ENCODE data around the gene FSHB.
"Not testable (repeated sequence)": the region's sequence is repeated elsewhere in the genome, so short reads cannot be mapped to it uniquely, and the experiment has no call there.

Gene FSHB

GRCh38 chr11:30260813-30261212 is 30.0 kb downstream of the FSHB start:
- DNase-seq (ENCODE audit: low read depth): no peak
- TF ChIP-seq CTCF (IDR thresholded peaks at IDR 0.05; ENCODE audit: low read depth, low read length, missing control alignments): no peak
- no peak overlapping the region for H3K4me3 ChIP-seq (ENCODE audit: low read depth, low read length)

- H3K4me3 ChIP-seq (ENCODE audit: low read depth, low read length): no peak overlapping the region
- no peak for TF ChIP-seq CTCF (IDR thresholded peaks at IDR 0.05; ENCODE audit: low read depth, low read length, missing control alignments)
- no peak for DNase-seq (ENCODE audit: low read depth)
Measured at GRCh38 chr11:30261821-30262220, 31.0 kb downstream of the FSHB start.

- not testable (repeated sequence) for DNase-seq (ENCODE audit: low read depth); H3K4me3 ChIP-seq (ENCODE audit: low read depth, low read length)
Measured at GRCh38 chr11:30268638-30269037, 37.8 kb downstream of the FSHB start.

- no peak for DNase-seq (ENCODE audit: low read depth)
- H3K4me3 ChIP-seq (ENCODE audit: low read depth, low read length): no peak overlapping the region
- no peak for TF ChIP-seq CTCF (IDR thresholded peaks at IDR 0.05; ENCODE audit: low read depth, low read length, missing control alignments)
Measured at GRCh38 chr11:30270671-30271070, 39.9 kb downstream of the FSHB start.

GRCh38 chr11:30277176-30277575 is 46.4 kb downstream of the FSHB start:
- no peak for DNase-seq (ENCODE audit: low read depth)
- no peak for TF ChIP-seq CTCF (IDR thresholded peaks at IDR 0.05; ENCODE audit: low read depth, low read length, missing control alignments)
- no peak overlapping the region for H3K4me3 ChIP-seq (ENCODE audit: low read depth, low read length)

- TF ChIP-seq CTCF (IDR thresholded peaks at IDR 0.05; ENCODE audit: low read depth, low read length, missing control alignments): no peak
- no peak for DNase-seq (ENCODE audit: low read depth)
- no peak overlapping the region for H3K4me3 ChIP-seq (ENCODE audit: low read depth, low read length)
Measured at GRCh38 chr11:30279796-30280195, 49.0 kb downstream of the FSHB start.

- no peak for TF ChIP-seq CTCF (IDR thresholded peaks at IDR 0.05; ENCODE audit: low read depth, low read length, missing control alignments)
- H3K4me3 ChIP-seq (ENCODE audit: low read depth, low read length): no peak overlapping the region
- DNase-seq (ENCODE audit: low read depth): no peak
Measured at GRCh38 chr11:30281476-30282288, 50.9 kb downstream of the FSHB start.
